Caco-2 (cell line): ENCODE data around the gene MYOCOS. TPM values are rescaled to one million over a fixed set of nuclear protein-coding genes. Genes with fewer than 3 reads are reported as not detected.

Experiments used
- BruUV-seq: library from RNA; stranded (reverse); fragments of 400-500 nt; replicated peaks from 2 replicates; lab custom pipeline; 2021; lab: Mats Ljungman, UMichigan
- CTCF ChIA-PET: fragments of 300-600 bp; sonication (Branson Sonifier 250); formaldehyde crosslinking; loops from one replicate; lab custom pipeline; 2022; ENCODE audit warnings: antibody characterized with exemption; lab: Charles Lee
- POLR2A ChIA-PET: fragments of 300-600 bp; sonication (Branson Sonifier 250); formaldehyde crosslinking; loops from one replicate; lab custom pipeline; 2022; ENCODE audit warnings: antibody characterized with exemption; lab: Charles Lee
- DNase-seq, 2 experiments: peaks; one replicate each; pipeline versions ENCODE4 v3.0.0 to v3.0.0-alpha.2; 2020 to 2022
- H3K27me3 ChIP-seq: replicated peaks from 2 replicates; pipeline ENCODE4 v1.6.0; 2011; ENCODE audit warnings: low read length; ENCODE audit not compliant: control insufficient read depth, insufficient read depth
- H3K36me3 ChIP-seq: 2 replicates; pipeline ENCODE4 v1.5.1; 2011; ENCODE audit warnings: low read length; ENCODE audit not compliant: control insufficient read depth, insufficient read depth
- H3K4me1 ChIP-seq: fragments of 250-450 bp; sonication (Bioruptor Pico); 2 replicates; pipeline ENCODE4 v1.5.1; 2020; ENCODE audit warnings: mild to moderate bottlenecking
- H3K4me3 ChIP-seq: 2 replicates; pipeline ENCODE4 v1.5.1; 2011; ENCODE audit warnings: low read depth, mild to moderate bottlenecking, control low read depth, low read length
- H3K9me3 ChIP-seq: fragments of 250-450 bp; sonication (Bioruptor Pico); 2 replicates; pipeline ENCODE4 v1.5.1; 2020; ENCODE audit warnings: mild to moderate bottlenecking, moderate library complexity
- H3K27ac Mint-ChIP-seq: one replicate; pipeline ENCODE4 v1.8.0; 2022; ENCODE audit warnings: mixed read lengths; ENCODE audit not compliant: unreplicated experiment
- H3K27me3 Mint-ChIP-seq: one replicate; pipeline ENCODE4 v1.8.0; 2022; ENCODE audit warnings: mixed read lengths; ENCODE audit not compliant: insufficient read depth, unreplicated experiment
- H3K36me3 Mint-ChIP-seq: one replicate; pipeline ENCODE4 v1.8.0; 2022; ENCODE audit warnings: mild to moderate bottlenecking, mixed read lengths; ENCODE audit not compliant: insufficient read depth, unreplicated experiment
- H3K4me1 Mint-ChIP-seq: one replicate; pipeline ENCODE4 v1.8.0; 2022; ENCODE audit warnings: low read depth, mixed read lengths; ENCODE audit not compliant: unreplicated experiment
- H3K4me3 Mint-ChIP-seq: one replicate; pipeline ENCODE4 v1.8.0; 2022; ENCODE audit warnings: mild to moderate bottlenecking, moderate library complexity, mixed read lengths; ENCODE audit not compliant: unreplicated experiment
- H3K9me3 Mint-ChIP-seq: one replicate; pipeline ENCODE4 v1.8.0; 2022; ENCODE audit warnings: mixed read lengths; ENCODE audit not compliant: unreplicated experiment
- CTCF ChIP-seq, 2 experiments: fragments of 200-600 bp in 1 of 2; IDR thresholded peaks; 1 replicate in 1 of 2; 2 replicates in 1 of 2; pipeline versions ENCODE4 v1.5.1 to v1.8.0; 2011 to 2022; ENCODE audit warnings: antibody characterized with exemption in 1 of 2, control low read depth in 1 of 2, inconsistent platforms in 1 of 2, low read depth in 1 of 2, low read length in 1 of 2, mild to moderate bottlenecking in 1 of 2, moderate library complexity in 1 of 2; ENCODE audit not compliant: insufficient read depth in 1 of 2, severe bottlenecking in 1 of 2, unreplicated experiment in 1 of 2
- intact Hi-C: fragments of 100-400 bp; cut with micrococcal nuclease; formaldehyde crosslinking; loops from one replicate; pipeline ENCODE4 v1.10.0; 2022; ENCODE audit not compliant: unreplicated experiment
- total RNA-seq: library from RNA; stranded (reverse); gene quantifications from 2 replicates; pipeline ENCODE4 v1.2.3, GENCODE V29; 2022

MYOCOS gene
- total RNA-seq, 1 experiment from 2014 or later, result 0.18 TPM

GRCh38 chr1:171585715-171586114, 36.3 kb upstream of the MYOCOS start:
- CTCF ChIA-PET, result interaction anchor here (0.6 kb wide), 1 partner anchor 155 kb away, joined by 3 read pairs; no protein-coding TSS in a partner anchor
- no TSS peak for BruUV-seq

GRCh38 chr1:171588230-171588629, 33.8 kb upstream of the MYOCOS start:
- ChIA-PET CTCF (no interaction called here), POLR2A (interaction anchor here (0.6 kb wide), 1 partner anchor 56 kb away, joined by 9 read pairs; no protein-coding TSS in a partner anchor)
- Histone ChIP-seq H3K4me1 (no peaks in the 10 kb centered on the region), H3K4me3 (no peak overlapping the region), H3K9me3 (no peaks in the 10 kb centered on the region), H3K36me3 (peaks cover 12% of the 10 kb centered on the region), H3K27me3 (no peaks in the 10 kb centered on the region)
- intact Hi-C loops, result loop anchor here (10.0 kb wide), 1 partner anchor 127 kb away; no protein-coding TSS in a partner anchor
- no peaks in the 10 kb centered on the region for H3K27me3 Mint-ChIP-seq
- H3K9me3 Mint-ChIP-seq, result no peaks in the 10 kb centered on the region
- peaks cover 94% of the 10 kb centered on the region for H3K36me3 Mint-ChIP-seq
- no peaks in the 10 kb centered on the region for H3K4me1 Mint-ChIP-seq
- TF ChIP-seq CTCF (IDR thresholded peaks at IDR 0.05; ENCODE audit: insufficient read depth in 1 of 2, low read depth in 1 of 2, low read length in 1 of 2, severe bottlenecking in 1 of 2, unreplicated experiment in 1 of 2), result no peak
- BruUV-seq, result no TSS peak
- H3K27ac Mint-ChIP-seq, result no peak overlapping the region
- H3K4me3 Mint-ChIP-seq, result no peak overlapping the region
- no peak for DNase-seq

More at GRCh38 chr1:171585715-171586114, 36.3 kb upstream of the MYOCOS start:
- H3K27ac Mint-ChIP-seq, result no peak overlapping the region
- H3K9me3 Mint-ChIP-seq, result no peaks in the 10 kb centered on the region
- no peak for DNase-seq
- Histone ChIP-seq H3K27me3 (no peaks in the 10 kb centered on the region), H3K4me3 (no peak overlapping the region), H3K4me1 (no peaks in the 10 kb centered on the region), H3K9me3 (no peaks in the 10 kb centered on the region), H3K36me3 (peaks cover 10% of the 10 kb centered on the region)
- intact Hi-C loops, result loop anchor here (10.0 kb wide), 1 partner anchor 129 kb away; no protein-coding TSS in a partner anchor
- H3K4me1 Mint-ChIP-seq, result no peaks in the 10 kb centered on the region
- no peaks in the 10 kb centered on the region for H3K27me3 Mint-ChIP-seq
- POLR2A ChIA-PET, result no interaction called here
- TF ChIP-seq CTCF (IDR thresholded peaks at IDR 0.05; ENCODE audit: insufficient read depth in 1 of 2, low read depth in 1 of 2, low read length in 1 of 2, severe bottlenecking in 1 of 2, unreplicated experiment in 1 of 2), result no peak
- H3K4me3 Mint-ChIP-seq, result no peak overlapping the region
- peaks cover 91% of the 10 kb centered on the region for H3K36me3 Mint-ChIP-seq

GRCh38 chr1:171590022-171590421, 32.0 kb upstream of the MYOCOS start:
- H3K4me1 Mint-ChIP-seq, result no peaks in the 10 kb centered on the region
- DNase-seq, result no peak
- no peaks in the 10 kb centered on the region for H3K9me3 ChIP-seq
- peaks cover 8% of the 10 kb centered on the region for H3K36me3 ChIP-seq
- ChIA-PET POLR2A (no interaction called here), CTCF (no interaction called here)
- BruUV-seq, result no TSS peak
- no peaks in the 10 kb centered on the region for H3K27me3 Mint-ChIP-seq
- no peaks in the 10 kb centered on the region for H3K27me3 ChIP-seq
- H3K4me3 Mint-ChIP-seq, result no peak overlapping the region
- H3K4me1 ChIP-seq, result no peaks in the 10 kb centered on the region
- TF ChIP-seq CTCF (IDR thresholded peaks at IDR 0.05; ENCODE audit: insufficient read depth in 1 of 2, low read depth in 1 of 2, low read length in 1 of 2, severe bottlenecking in 1 of 2, unreplicated experiment in 1 of 2), result no peak
- no peak overlapping the region for H3K4me3 ChIP-seq
- H3K27ac Mint-ChIP-seq, result no peak overlapping the region
- intact Hi-C loops, result no loop called here
- no peaks in the 10 kb centered on the region for H3K9me3 Mint-ChIP-seq
- H3K36me3 Mint-ChIP-seq, result peaks cover 89% of the 10 kb centered on the region
